Activated T-cell treated with anti-CD3 and anti-CD28 coated beads for 4 hours (primary cell): Measurements from ENCODE around the gene ERMAP.

ENCODE experiments used
- DNase-seq: peaks from one replicate; pipeline ENCODE4 v3.0.0-alpha.2; 2020

Gene ERMAP

GRCh38 chr1:42816585-42817439, at the start of gene ERMAP, which contains the start of gene SVBP:
Gene ERMAP, plus strand, starts transcription at chr1:42817122. Its CDS starts 13,327 bp downstream, at chr1:42830449.
Gene SVBP, minus strand, starts transcription at chr1:42817397. Its CDS starts 853 bp downstream, at chr1:42816544.
- DNase-seq, result peak; percentile 96

GRCh38 chr1:42767510-42768000, 49.4 kb upstream of the ERMAP start:
- DNase-seq, result no peak

GRCh38 chr1:42768172-42768571, 48.8 kb upstream of the ERMAP start:
- no peak for DNase-seq

- DNase-seq, result no peak
These were observed 47.1 kb upstream of the ERMAP start for GRCh38 chr1:42769811-42770210.

GRCh38 chr1:42773420-42773819, 43.5 kb upstream of the ERMAP start:
- no peak for DNase-seq

- no peak for DNase-seq
These were observed 41.9 kb upstream of the ERMAP start for GRCh38 chr1:42774928-42775526.

GRCh38 chr1:42776502-42776901, 40.4 kb upstream of the ERMAP start:
- no peak for DNase-seq

GRCh38 chr1:42777852-42778251, 39.1 kb upstream of the ERMAP start:
- DNase-seq, result no peak

- no peak for DNase-seq
These were observed 37.2 kb upstream of the ERMAP start for GRCh38 chr1:42779725-42780124.

GRCh38 chr1:42780176-42780575, 36.7 kb upstream of the ERMAP start:
- no peak for DNase-seq

- no peak for DNase-seq
These were observed 33.8 kb upstream of the ERMAP start for GRCh38 chr1:42783092-42783491.

- no peak for DNase-seq
These were observed 32.4 kb upstream of the ERMAP start for GRCh38 chr1:42784547-42784945.

- DNase-seq, result peak; percentile 27
These were observed 31.8 kb upstream of the ERMAP start, which contains the start of gene TMEM269 for GRCh38 chr1:42784946-42785693. Gene TMEM269, plus strand, starts transcription at chr1:42784991. Its CDS starts 4,903 bp downstream, at chr1:42789894.

GRCh38 chr1:42786097-42786496, 30.8 kb upstream of the ERMAP start:
- DNase-seq, result no peak

GRCh38 chr1:42788021-42788420, 28.9 kb upstream of the ERMAP start:
- no peak for DNase-seq

- DNase-seq, result no peak
These were observed 23.1 kb upstream of the ERMAP start for GRCh38 chr1:42793824-42794223.

GRCh38 chr1:42797414-42797813, 19.5 kb upstream of the ERMAP start:
- DNase-seq, result no peak

- DNase-seq, result no peak
These were observed 18.9 kb upstream of the ERMAP start for GRCh38 chr1:42797979-42798378.

GRCh38 chr1:42801832-42802473, 15.0 kb upstream of the ERMAP start:
- DNase-seq, result no peak

- no peak for DNase-seq
These were observed 10.8 kb upstream of the ERMAP start for GRCh38 chr1:42806171-42806570.

- DNase-seq, result no peak
These were observed 10.3 kb upstream of the ERMAP start for GRCh38 chr1:42806593-42806992.

- DNase-seq, result no peak
These were observed 9.8 kb upstream of the ERMAP start for GRCh38 chr1:42807056-42807668.
